Stimulated activated CD8-positive, alpha-beta memory T cell treated with anti-CD3 and anti-CD28 coated beads, Interleukin-2, amount 100 ng/mL, for 1 hour (primary cell): ENCODE measurements around the gene POMC.
"Not testable (repeated sequence)": the region's sequence is repeated elsewhere in the genome, so short reads cannot be mapped to it uniquely, and the experiment has no call there.

Source experiments
- DNase-seq, 2 donors: peaks; one replicate each; pipeline ENCODE4 v3.0.0-alpha.2; 2020; ENCODE audit warnings: low read depth in 2 of 2

The POMC gene

GRCh38 chr2:25132693-25133092, 35.7 kb downstream of the POMC start:
- DNase-seq = no peak

GRCh38 chr2:25132299-25132635, 36.1 kb downstream of the POMC start:
- DNase-seq = no peak

- DNase-seq = no peak
These were observed 36.6 kb downstream of the POMC start for GRCh38 chr2:25131567-25132298.

GRCh38 chr2:25131253-25131566, 37.2 kb downstream of the POMC start:
- DNase-seq = no peak

GRCh38 chr2:25129901-25130520, 38.4 kb downstream of the POMC start:
- DNase-seq = no peak

GRCh38 chr2:25127646-25128045, 40.7 kb downstream of the POMC start:
- DNase-seq = no peak

- DNase-seq = not testable (repeated sequence)
These were observed 41.3 kb downstream of the POMC start for GRCh38 chr2:25127071-25127470.

- DNase-seq = no peak
These were observed 42.4 kb downstream of the POMC start for GRCh38 chr2:25125976-25126375.

GRCh38 chr2:25125189-25125588, 43.2 kb downstream of the POMC start:
- no peak for DNase-seq

- no peak for DNase-seq
These were observed 44.7 kb downstream of the POMC start for GRCh38 chr2:25123682-25124081.

- no peak for DNase-seq
These were observed 46.0 kb downstream of the POMC start for GRCh38 chr2:25122367-25122766.

GRCh38 chr2:25119263-25119662, 49.1 kb downstream of the POMC start:
- DNase-seq = no peak

GRCh38 chr2:25116956-25117355, 51.4 kb downstream of the POMC start:
- no peak for DNase-seq

- DNase-seq = no peak
These were observed 52.5 kb downstream of the POMC start for GRCh38 chr2:25115902-25116301.

GRCh38 chr2:25115249-25115883, 53.0 kb downstream of the POMC start:
- DNase-seq = no peak

- DNase-seq = no peak
These were observed 56.3 kb downstream of the POMC start for GRCh38 chr2:25112113-25112512.
